Esophagus squamous epithelium (tissue), 4 donors: Measurements from ENCODE around the gene IL10.

Experiments used
- POLR2A ChIP-seq, 4 donors: fragments of 450-650 bp; IDR thresholded peaks; one replicate each; pipeline ENCODE4 v1.6.1; 2017; ENCODE audit warnings: antibody characterized with exemption in 4 of 4, mild to moderate bottlenecking in 4 of 4, moderate library complexity in 3 of 4
- TF ChIP-seq, protein P1 (sequence below), 6 experiments: fragments of 450-650 bp in 4 of 6; fragments of 200-600 bp in 2 of 6; sonication (generic) in 2 of 6; IDR thresholded peaks; one replicate each; pipeline ENCODE4 v1.5.1; 2016 to 2019; ENCODE audit warnings: antibody characterized with exemption in 6 of 6, mild to moderate bottlenecking in 4 of 6, moderate library complexity in 4 of 6

GRCh38 chr1:206768472-206769303, 3.6 kb downstream of the IL10 start:
- TF ChIP-seq, protein P1, sequence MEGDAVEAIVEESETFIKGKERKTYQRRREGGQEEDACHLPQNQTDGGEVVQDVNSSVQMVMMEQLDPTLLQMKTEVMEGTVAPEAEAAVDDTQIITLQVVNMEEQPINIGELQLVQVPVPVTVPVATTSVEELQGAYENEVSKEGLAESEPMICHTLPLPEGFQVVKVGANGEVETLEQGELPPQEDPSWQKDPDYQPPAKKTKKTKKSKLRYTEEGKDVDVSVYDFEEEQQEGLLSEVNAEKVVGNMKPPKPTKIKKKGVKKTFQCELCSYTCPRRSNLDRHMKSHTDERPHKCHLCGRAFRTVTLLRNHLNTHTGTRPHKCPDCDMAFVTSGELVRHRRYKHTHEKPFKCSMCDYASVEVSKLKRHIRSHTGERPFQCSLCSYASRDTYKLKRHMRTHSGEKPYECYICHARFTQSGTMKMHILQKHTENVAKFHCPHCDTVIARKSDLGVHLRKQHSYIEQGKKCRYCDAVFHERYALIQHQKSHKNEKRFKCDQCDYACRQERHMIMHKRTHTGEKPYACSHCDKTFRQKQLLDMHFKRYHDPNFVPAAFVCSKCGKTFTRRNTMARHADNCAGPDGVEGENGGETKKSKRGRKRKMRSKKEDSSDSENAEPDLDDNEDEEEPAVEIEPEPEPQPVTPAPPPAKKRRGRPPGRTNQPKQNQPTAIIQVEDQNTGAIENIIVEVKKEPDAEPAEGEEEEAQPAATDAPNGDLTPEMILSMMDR (IDR thresholded peaks at IDR 0.05): no peak
- no peak for TF ChIP-seq POLR2A (IDR thresholded peaks at IDR 0.05)
